COLO668 (cell line): Measurements from ENCODE around the gene CD44.

ENCODE experiments used
- DNase-seq: peaks from one replicate; lab custom pipeline; 2025; ENCODE audit not compliant: unreplicated experiment; lab: John Stamatoyannopoulos, UW

Gene CD44

GRCh38 chr11:35155677-35156076 is 16.7 kb downstream of the CD44 start:
- DNase-seq, result no peak

- DNase-seq, result no peak
Observed at GRCh38 chr11:35157814-35158700, 19.1 kb downstream of the CD44 start.

DNA sequence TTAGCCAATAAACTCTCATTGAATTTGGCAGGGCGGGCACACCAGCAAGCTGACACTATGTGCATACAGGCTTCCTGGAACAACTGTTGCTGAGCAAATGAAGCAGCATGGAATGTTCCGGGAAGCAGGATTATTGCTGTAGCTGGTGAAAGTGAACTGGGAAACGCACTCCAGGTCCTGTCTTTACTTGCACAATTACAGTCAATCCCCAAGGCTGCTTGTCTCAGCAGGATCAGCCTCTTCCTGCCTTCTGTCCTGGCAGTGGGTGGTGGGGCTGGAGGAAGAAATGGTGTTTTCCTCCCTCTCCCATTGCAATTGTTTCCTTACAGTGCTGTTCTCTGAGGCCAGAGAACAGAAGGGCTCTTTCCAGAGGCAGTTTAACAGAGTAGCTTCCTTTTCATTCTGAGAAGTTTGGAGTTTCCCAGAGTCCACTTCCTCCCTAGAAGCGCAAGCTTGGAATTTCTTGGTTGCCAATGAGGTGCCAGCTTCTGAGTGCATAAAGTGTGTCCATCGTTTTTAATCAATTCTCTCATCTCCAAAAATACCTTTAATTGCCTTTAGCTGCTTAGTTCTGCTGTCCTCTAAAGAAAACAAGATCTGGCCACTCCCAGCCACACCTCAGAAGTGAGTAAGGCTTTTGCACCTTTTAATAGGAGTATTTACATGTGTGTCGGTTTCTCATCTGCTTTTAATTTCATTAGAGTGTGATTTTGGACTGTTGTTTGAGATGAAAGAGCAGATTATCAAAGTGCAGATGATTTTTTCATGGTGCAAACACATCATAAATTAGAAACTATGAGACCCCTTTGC is 19.9 kb downstream of the CD44 start:
- no peak for DNase-seq

DNA sequence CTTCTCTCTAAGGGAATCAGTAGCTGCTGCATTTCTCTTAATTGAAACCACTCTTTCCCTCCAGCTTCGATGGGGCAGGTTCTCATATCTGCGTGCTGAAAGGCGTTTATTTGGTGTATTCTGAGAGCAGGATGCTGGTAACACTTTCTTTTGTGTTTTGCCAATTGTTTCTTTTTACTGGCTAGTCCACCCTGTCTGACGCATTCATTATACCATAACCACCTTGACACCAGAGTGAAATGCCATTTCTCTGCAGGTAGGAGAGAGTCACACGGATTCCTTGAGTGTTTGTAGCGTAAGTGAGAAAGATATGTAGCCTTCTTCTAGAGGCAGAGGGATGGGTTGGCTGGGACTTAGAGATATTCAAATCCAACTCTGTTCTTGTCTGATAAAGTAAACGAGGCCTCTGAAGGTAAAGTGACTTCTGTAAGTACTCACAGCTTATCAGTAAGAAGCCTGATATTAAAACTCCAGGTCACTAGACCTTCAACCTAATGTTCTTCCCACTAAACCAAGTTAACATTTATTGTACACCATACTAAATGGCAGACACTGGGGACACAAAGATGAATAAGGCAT is 21.4 kb downstream of the CD44 start:
- no peak for DNase-seq

GRCh38 chr11:35160902-35161597 is 22.1 kb downstream of the CD44 start:
- no peak for DNase-seq

- no peak for DNase-seq
Observed at GRCh38 chr11:35162745-35163144, 23.8 kb downstream of the CD44 start.

- no peak for DNase-seq
Observed at GRCh38 chr11:35163209-35163608, 24.2 kb downstream of the CD44 start.

DNA sequence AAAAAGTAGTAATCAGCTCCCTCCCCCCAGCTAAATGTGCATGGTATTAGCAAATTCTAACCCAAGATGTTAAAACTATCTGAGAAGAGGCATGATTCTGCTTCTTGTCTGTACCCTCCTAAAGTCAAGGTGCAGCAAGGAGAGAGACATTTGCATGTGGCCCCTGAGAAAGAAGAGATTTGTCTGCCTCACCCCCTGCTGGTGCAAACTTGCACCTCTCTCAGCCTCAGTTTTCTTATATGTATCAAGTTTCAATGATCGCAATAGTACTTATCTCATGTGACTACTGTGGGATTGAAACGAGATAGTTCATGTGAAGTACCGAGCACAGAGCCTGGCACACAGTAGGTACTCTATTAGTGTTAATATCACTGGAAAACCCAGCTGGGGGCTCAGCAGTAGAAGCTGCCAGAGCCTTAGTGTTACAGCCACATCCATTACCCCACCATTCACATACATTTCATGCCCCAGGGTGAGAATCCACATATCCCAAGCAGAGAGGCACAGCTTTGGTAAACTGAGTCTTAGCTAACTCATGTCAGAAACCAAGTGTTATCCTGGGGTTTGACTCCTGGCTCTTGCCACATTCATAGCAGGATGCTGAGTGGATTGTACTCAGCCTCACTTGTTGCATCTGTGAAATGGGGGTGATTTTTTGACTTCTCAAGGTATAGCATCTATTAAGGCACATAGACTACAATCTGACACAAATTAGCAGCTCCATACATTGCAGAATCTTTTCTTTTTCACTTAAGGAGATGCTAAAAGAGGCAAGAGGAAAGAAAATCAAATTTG is 24.9 kb downstream of the CD44 start:
- no peak for DNase-seq

- DNase-seq, result no peak
Observed at GRCh38 chr11:35165030-35165422, 26.1 kb downstream of the CD44 start.

- no peak for DNase-seq
Observed at GRCh38 chr11:35165423-35166368, 26.7 kb downstream of the CD44 start.

- no peak for DNase-seq
Observed at GRCh38 chr11:35166369-35167360, 27.7 kb downstream of the CD44 start.

- no peak for DNase-seq
Observed at GRCh38 chr11:35167426-35167954, 28.5 kb downstream of the CD44 start.

DNA sequence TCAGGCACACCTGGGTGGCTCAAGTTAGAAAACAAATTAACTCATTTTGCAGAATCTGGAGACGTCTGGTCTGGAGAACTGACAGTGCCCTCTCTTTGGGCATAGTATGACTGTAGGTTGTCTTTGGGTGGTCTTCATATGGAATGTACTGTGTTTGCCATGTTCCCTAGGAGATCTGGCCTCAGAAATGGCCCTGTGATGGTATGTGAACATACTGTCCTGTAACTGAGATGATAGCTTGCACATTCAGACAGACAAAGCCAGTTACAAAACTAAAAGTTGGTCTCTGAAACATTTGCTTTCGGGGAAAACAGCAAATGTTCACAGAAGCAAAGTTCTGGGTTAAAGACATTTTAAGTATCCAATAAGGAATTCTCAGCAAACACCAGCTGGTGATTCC is 29.7 kb downstream of the CD44 start:
- no peak for DNase-seq

DNA sequence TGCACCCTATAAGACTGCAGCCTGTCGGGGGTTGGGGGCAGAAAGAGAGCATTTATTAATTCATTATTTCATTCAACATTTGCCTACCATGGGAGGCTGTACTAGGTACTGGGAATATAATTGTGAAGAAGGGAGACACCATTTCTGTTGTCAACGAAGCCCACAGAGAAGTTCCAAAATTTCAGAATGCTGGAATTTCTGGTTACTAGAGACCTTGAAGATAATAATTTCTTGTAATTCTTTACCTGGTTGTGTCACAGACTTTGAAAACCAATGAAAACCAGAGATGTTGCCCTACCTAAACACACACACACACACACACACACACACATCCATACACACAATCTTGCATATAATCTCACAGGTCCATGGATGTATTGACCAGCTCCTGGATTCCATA is 30.1 kb downstream of the CD44 start:
- no peak for DNase-seq

GRCh38 chr11:35169754-35170153 is 30.8 kb downstream of the CD44 start:
- DNase-seq, result no peak

GRCh38 chr11:35170503-35170902 is 31.5 kb downstream of the CD44 start:
- no peak for DNase-seq

DNA sequence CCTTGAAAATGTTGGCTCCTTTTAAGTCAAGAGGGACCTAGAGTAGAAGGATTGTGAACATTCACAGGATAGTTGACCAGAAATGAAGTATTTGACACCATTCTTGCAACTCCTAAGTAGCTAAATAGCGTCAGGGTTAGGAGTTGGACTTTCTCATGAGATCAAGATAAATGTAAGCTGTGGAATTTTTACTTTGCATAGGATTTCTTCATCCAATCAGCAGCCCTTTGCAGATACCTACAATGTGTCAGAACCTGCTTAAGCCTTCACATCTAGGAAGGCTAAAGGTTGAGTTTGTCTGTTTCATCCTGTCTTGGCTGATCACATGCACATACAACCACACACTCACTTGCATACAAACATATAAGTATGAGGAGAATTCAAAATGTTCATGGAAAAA is 32.3 kb downstream of the CD44 start:
- no peak for DNase-seq

DNA sequence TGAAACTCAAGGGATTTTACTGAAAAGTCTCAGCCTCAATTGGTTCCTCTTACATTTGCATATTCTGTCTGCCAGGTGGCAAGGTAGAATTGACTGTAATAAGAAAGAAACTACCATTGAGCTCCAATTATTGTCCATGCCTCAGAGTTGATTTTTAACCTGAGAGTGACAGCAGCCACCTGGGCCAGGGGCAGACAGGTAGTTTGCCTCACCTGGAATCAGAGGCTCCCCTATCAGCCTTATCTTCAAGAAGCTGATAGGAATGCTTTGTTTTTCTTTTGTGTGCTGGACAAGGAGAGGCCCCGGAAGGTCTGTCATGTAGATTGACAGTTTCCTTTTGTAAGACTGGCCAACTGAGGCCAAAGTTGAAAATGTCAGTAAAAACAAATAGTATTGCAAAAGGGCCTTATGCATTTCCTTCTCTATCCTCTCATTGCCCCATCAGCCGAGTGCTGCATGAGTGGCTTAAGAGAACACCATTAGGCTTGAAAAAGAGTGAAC is 34.1 kb downstream of the CD44 start:
- DNase-seq, result no peak
